GM23248 (cell line): ENCODE measurements around the gene DUSP7. TPM values are rescaled to one million over a fixed set of nuclear protein-coding genes. Genes with fewer than 3 reads are reported as not detected.

Experiments
- DNase-seq: peaks from one replicate; pipeline ENCODE4 v3.0.0-alpha.2; 2015
- H2AFZ ChIP-seq: fragments of 200-600 bp; sonication (generic); 2 replicates; pipeline ENCODE4 v1.6.1; 2016; ENCODE audit warnings: antibody characterized with exemption
- H3F3A ChIP-seq: fragments of 200-600 bp; sonication (generic); 2 replicates; pipeline ENCODE4 v1.6.1; 2016; ENCODE audit warnings: mild to moderate bottlenecking, antibody characterized with exemption, mixed run types; ENCODE audit not compliant: insufficient read depth
- H3K27ac ChIP-seq: fragments of 200-600 bp; sonication (generic); 2 replicates; pipeline ENCODE4 v1.5.1; 2016; ENCODE audit warnings: mild to moderate bottlenecking
- H3K27me3 ChIP-seq: fragments of 200-600 bp; sonication (generic); replicated peaks from 2 replicates; pipeline ENCODE4 v1.6.1; 2016; ENCODE audit warnings: mild to moderate bottlenecking; ENCODE audit not compliant: insufficient read depth
- H3K36me3 ChIP-seq: fragments of 200-600 bp; sonication (generic); 2 replicates; pipeline ENCODE4 v1.6.1; 2016; ENCODE audit warnings: low read depth, mild to moderate bottlenecking
- H3K4me1 ChIP-seq: fragments of 200-600 bp; sonication (generic); 2 replicates; pipeline ENCODE4 v1.6.1; 2016; ENCODE audit warnings: mild to moderate bottlenecking; ENCODE audit not compliant: insufficient read depth
- H3K4me2 ChIP-seq: fragments of 200-600 bp; sonication (generic); one replicate; pipeline ENCODE4 v1.6.1; 2016; ENCODE audit warnings: mild to moderate bottlenecking; ENCODE audit not compliant: unreplicated experiment
- H3K4me3 ChIP-seq: fragments of 200-600 bp; sonication (generic); 2 replicates; pipeline ENCODE4 v1.5.1; 2016; ENCODE audit warnings: mild to moderate bottlenecking
- H3K79me2 ChIP-seq: fragments of 200-600 bp; sonication (generic); 2 replicates; pipeline ENCODE4 v1.6.1; 2016; ENCODE audit warnings: mild to moderate bottlenecking; ENCODE audit not compliant: insufficient read depth
- H3K9ac ChIP-seq: fragments of 200-600 bp; sonication (generic); 2 replicates; pipeline ENCODE4 v1.6.1; 2016; ENCODE audit warnings: mild to moderate bottlenecking
- H3K9me2 ChIP-seq: fragments of 200-600 bp; sonication (generic); 2 replicates; pipeline ENCODE4 v1.6.1; 2016; ENCODE audit warnings: mixed run types, mild to moderate bottlenecking, moderate library complexity; ENCODE audit not compliant: insufficient read depth
- H3K9me3 ChIP-seq: fragments of 200-600 bp; sonication (generic); one replicate; pipeline ENCODE4 v1.6.1; 2017; ENCODE audit warnings: low read depth
- H4K20me1 ChIP-seq: fragments of 200-600 bp; sonication (generic); 2 replicates; pipeline ENCODE4 v1.6.0; 2016; ENCODE audit not compliant: insufficient read depth
- EZH2 ChIP-seq: fragments of 200-600 bp; sonication (generic); IDR thresholded peaks from 2 replicates; pipeline ENCODE4 v1.6.1; 2018; ENCODE audit warnings: antibody characterized with exemption, mild to moderate bottlenecking; ENCODE audit not compliant: insufficient read depth, poor library complexity, severe bottlenecking
- EZH2phosphoT487 ChIP-seq: fragments of 200-600 bp; sonication (generic); IDR thresholded peaks from 2 replicates; pipeline ENCODE4 v1.6.1; 2018; ENCODE audit warnings: antibody characterized with exemption, moderate library complexity, mild to moderate bottlenecking, low read depth; ENCODE audit not compliant: insufficient read depth
- WGBS, 2 experiments: methylation state at CpG; one replicate each; pipeline ENCODE4 v1.1.6; 2015 to 2017; ENCODE audit warnings: low lambda C conversion rate in 2 of 2, low coverage in 1 of 2; ENCODE audit errors: missing lambda C conversion rate in 2 of 2; 5-methylcytosine and 5-hydroxymethylcytosine counted together
- in situ Hi-C: fragments of 300-500 bp; cut with MboI; formaldehyde crosslinking; loops from 2 replicates; pipeline ENCODE4 v1.15.0; 2020
- polyA plus RNA-seq: library from polyadenylated mRNA; unstranded; fragments of >200 nt; fragmentation: Nextera tagmentation; extraction: Ambion mirVana; gene quantifications from 2 replicates; pipeline ENCODE4 v1.2.1, GENCODE V29; 2016
- total RNA-seq: library from RNA; depleted of rRNA; stranded (reverse); fragments of >200 nt; shearing (Covaris generic); gene quantifications from 2 replicates; pipeline ENCODE4 v1.2.3, GENCODE V29; 2014

Gene DUSP7
- total and polyA plus RNA-seq, 2 experiments from 2014 or later: 5.8 to 17.7 TPM

- WGBS, 2 experiments: 36 to 42% methylated on average over 12 of the region's 12 CpGs
- TF ChIP-seq EZH2 (no peak), EZH2phosphoT487 (no peak)
- in situ Hi-C loops: no loop called here
- Histone ChIP-seq H3K36me3 (no peaks in the 10 kb centered on the region), H3K4me3 (no peak overlapping the region), H3K9ac (peak overlapping the region; percentile 68), H3K27ac (peak overlapping the region; percentile 85), H4K20me1 (no peaks in the 10 kb centered on the region), H3K79me2 (no peaks in the 10 kb centered on the region), H3K4me1 (peaks cover 45% of the 10 kb centered on the region), H3K9me3 (no peaks in the 10 kb centered on the region), H3K27me3 (no peaks in the 10 kb centered on the region), H2AFZ (peak overlapping the region; percentile 62), H3F3A (no peaks in the 10 kb centered on the region), H3K4me2 (peak overlapping the region; percentile 3), H3K9me2 (no peaks in the 10 kb centered on the region)
- peak; percentile 92 for DNase-seq
Measured at GRCh38 chr3:52090131-52090932, 34.0 kb upstream of the DUSP7 start.

- H3K27ac ChIP-seq: peak overlapping the region; percentile 85
- H3K9me3 ChIP-seq: no peaks in the 10 kb centered on the region
- no peak overlapping the region for H3K4me3 ChIP-seq
- peak overlapping the region; percentile 3 for H3K4me2 ChIP-seq
- no peaks in the 10 kb centered on the region for H3K79me2 ChIP-seq
- H2AFZ ChIP-seq: peak overlapping the region; percentile 62
- TF ChIP-seq EZH2phosphoT487 (no peak), EZH2 (no peak)
- peaks cover 45% of the 10 kb centered on the region for H3K4me1 ChIP-seq
- peak overlapping the region; percentile 68; the same call in 1 of the 2 replicates for H3K9ac ChIP-seq
- no peaks in the 10 kb centered on the region for H3K9me2 ChIP-seq
- no peaks in the 10 kb centered on the region for H3K27me3 ChIP-seq
- H4K20me1 ChIP-seq: no peaks in the 10 kb centered on the region
- no peaks in the 10 kb centered on the region for H3F3A ChIP-seq
- WGBS, 2 experiments: 89 to 95% methylated on average over 4 of the region's 4 CpGs
- no peaks in the 10 kb centered on the region for H3K36me3 ChIP-seq
- in situ Hi-C loops: no loop called here
- DNase-seq: no peak
Measured at GRCh38 chr3:52089691-52090090, 33.3 kb upstream of the DUSP7 start.

- 88 to 89% methylated on average over 13 to 17 of the region's 17 CpGs for WGBS, 2 experiments
- Histone ChIP-seq H4K20me1 (no peaks in the 10 kb centered on the region), H3K4me1 (peaks cover 41% of the 10 kb centered on the region), H3F3A (no peaks in the 10 kb centered on the region), H3K9me3 (no peaks in the 10 kb centered on the region), H2AFZ (no peak overlapping the region), H3K9me2 (no peaks in the 10 kb centered on the region), H3K4me2 (no peak overlapping the region), H3K27me3 (no peaks in the 10 kb centered on the region), H3K27ac (no peak overlapping the region), H3K9ac (no peak overlapping the region), H3K4me3 (no peak overlapping the region), H3K79me2 (no peaks in the 10 kb centered on the region), H3K36me3 (no peaks in the 10 kb centered on the region)
- peak; percentile 57 for DNase-seq
- TF ChIP-seq EZH2phosphoT487 (no peak), EZH2 (no peak)
- in situ Hi-C loops: no loop called here
Measured at GRCh38 chr3:52088445-52089367, 32.3 kb upstream of the DUSP7 start.

- no peak overlapping the region for H3K27ac ChIP-seq
- H3K27me3 ChIP-seq: no peaks in the 10 kb centered on the region
- in situ Hi-C loops: no loop called here
- no peak for DNase-seq
- 94% methylated on average over 3 of the region's 3 CpGs for WGBS, 2 experiments
- no peaks in the 10 kb centered on the region for H3K36me3 ChIP-seq
- no peaks in the 10 kb centered on the region for H3K9me2 ChIP-seq
- H3K4me3 ChIP-seq: no peak overlapping the region
- H2AFZ ChIP-seq: no peak overlapping the region
- H3K9me3 ChIP-seq: no peaks in the 10 kb centered on the region
- H3F3A ChIP-seq: no peaks in the 10 kb centered on the region
- TF ChIP-seq EZH2: no peak
- TF ChIP-seq EZH2phosphoT487: no peak
- no peak overlapping the region for H3K9ac ChIP-seq
- peaks cover 38% of the 10 kb centered on the region for H3K4me1 ChIP-seq
- H4K20me1 ChIP-seq: no peaks in the 10 kb centered on the region
- no peak overlapping the region for H3K4me2 ChIP-seq
- H3K79me2 ChIP-seq: no peaks in the 10 kb centered on the region
Measured at GRCh38 chr3:52087731-52088130, 31.4 kb upstream of the DUSP7 start.
